DMS114 treated with DMSO at 0.1 percent for 48 hours (cell line): ENCODE measurements around the gene SHROOM4.

Experiments
- DNase-seq: peaks from one replicate; lab custom pipeline; 2025; ENCODE audit not compliant: unreplicated experiment; lab: John Stamatoyannopoulos, UW

Gene SHROOM4, protein sequence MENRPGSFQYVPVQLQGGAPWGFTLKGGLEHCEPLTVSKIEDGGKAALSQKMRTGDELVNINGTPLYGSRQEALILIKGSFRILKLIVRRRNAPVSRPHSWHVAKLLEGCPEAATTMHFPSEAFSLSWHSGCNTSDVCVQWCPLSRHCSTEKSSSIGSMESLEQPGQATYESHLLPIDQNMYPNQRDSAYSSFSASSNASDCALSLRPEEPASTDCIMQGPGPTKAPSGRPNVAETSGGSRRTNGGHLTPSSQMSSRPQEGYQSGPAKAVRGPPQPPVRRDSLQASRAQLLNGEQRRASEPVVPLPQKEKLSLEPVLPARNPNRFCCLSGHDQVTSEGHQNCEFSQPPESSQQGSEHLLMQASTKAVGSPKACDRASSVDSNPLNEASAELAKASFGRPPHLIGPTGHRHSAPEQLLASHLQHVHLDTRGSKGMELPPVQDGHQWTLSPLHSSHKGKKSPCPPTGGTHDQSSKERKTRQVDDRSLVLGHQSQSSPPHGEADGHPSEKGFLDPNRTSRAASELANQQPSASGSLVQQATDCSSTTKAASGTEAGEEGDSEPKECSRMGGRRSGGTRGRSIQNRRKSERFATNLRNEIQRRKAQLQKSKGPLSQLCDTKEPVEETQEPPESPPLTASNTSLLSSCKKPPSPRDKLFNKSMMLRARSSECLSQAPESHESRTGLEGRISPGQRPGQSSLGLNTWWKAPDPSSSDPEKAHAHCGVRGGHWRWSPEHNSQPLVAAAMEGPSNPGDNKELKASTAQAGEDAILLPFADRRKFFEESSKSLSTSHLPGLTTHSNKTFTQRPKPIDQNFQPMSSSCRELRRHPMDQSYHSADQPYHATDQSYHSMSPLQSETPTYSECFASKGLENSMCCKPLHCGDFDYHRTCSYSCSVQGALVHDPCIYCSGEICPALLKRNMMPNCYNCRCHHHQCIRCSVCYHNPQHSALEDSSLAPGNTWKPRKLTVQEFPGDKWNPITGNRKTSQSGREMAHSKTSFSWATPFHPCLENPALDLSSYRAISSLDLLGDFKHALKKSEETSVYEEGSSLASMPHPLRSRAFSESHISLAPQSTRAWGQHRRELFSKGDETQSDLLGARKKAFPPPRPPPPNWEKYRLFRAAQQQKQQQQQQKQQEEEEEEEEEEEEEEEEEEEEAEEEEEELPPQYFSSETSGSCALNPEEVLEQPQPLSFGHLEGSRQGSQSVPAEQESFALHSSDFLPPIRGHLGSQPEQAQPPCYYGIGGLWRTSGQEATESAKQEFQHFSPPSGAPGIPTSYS (N-terminal part only)

DNA sequence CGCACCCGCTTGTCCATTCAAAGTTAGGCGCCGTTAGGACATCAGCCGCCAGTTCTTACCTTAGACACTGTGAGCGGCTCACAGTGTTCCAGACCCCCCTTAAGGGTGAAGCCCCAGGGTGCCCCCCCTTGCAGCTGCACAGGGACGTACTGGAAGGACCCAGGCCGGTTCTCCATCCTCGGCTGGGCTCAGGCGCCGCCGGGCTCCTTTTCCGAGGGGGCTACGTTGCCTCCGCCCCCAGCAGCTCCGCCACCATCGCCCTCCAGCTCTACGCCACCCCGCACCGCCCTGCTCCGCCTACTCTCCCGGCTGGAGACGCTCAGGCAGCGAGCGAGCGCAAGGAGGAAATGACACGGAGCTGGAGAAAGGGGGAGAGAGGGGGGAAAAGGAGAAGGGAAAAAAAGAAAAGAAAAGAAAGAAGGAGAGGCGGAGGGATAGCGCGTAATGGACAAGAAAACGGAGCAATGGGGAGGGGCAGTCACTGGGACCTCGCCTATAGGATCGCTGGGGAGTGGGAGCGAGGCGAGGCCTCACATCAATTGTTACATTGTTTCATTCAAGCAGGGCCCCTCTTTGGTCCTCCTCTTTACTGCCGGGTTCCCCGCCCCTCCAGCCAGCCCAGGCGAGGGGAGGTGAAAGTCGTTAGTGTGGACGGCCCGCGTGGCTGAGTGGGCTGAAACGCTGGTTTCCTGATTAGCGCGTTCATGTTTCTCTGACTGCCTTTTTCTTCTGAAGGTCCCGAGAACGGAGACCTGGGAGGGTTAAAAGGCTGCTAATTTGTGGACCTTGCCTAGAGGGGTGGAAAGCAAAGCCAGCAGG is at the start of gene SHROOM4:
SHROOM4 (minus strand) TSS at position 352 of the 819 bp plus-strand sequence; CDS start at position 176, 176 bp downstream.
- DNase-seq, result peak; percentile 13

DNA sequence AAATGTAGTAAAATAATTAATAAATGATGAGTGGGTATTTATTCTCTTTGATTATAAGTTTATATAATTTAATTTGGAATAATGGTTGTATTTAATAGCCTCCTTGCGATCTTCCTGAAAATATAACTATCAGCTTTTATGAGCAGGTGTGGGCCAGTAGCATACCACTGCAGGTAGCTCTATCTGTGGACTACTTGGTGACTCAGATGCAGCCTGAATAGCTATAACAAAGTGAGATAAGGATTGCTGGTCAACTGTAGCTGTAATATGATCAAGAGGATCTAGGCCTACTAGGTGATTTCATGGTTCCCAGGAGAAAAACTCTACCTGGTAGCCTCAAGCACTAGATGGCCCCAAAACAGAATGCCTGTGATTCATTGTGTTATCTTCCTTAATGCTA is 49.5 kb upstream of the SHROOM4 start:
- no peak for DNase-seq

DNA sequence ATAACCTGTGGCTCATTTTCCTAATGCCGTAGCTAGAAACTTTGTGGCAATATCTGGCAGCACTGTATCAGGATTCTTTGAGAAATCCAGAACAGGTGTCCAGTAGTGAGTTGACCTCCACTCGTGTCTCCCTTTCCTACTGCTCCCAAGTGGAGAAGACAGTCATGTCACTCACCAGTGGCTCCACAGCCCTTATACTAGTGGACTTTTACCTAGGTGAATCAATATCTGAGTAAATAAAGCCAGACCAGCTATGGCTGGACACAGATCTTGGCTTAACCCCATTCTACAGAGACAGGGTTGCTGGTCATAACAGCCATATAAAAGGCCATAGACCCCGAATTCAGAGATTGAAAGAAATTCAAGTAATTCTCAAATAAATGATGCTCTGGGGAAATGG is 46.5 kb upstream of the SHROOM4 start:
- DNase-seq, result no peak

DNA sequence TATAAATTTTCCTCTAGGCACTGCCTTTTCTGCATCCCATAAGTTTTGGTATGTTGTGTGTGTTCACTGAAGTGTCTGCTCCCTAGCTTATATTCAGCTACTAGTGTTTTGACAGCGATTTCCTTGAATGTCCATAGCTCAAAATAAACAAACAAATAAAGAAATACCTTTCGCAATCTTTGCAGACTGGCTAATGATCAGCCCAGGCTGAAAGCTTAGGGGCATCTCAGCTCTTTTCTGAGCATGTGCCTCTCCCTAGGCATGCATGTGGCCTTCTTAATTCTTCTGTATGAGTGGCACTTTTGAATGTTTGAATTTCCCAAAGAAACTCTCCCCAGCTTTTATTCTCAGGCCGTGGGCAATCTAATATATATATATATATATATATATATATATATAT is 44.6 kb upstream of the SHROOM4 start:
- DNase-seq, result no peak

DNA sequence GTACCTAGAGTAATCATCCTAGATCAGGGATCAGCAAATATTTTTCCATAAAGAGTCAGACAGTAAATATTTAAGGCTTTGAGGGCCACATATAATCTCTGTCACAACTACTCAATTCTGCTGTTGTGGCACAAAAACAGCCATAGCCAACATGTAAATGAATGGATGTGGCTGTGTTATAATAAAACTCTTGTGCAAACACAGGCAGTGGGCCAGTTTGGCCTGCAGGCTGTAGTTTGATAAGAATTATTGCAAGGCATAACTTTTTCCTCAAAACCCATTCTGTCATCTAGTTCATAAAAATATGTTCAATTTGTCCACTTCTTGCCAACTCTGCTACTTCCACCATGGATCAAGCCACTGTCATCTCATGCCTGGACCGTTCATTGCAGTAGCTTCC is 39.4 kb upstream of the SHROOM4 start:
- no peak for DNase-seq

DNA sequence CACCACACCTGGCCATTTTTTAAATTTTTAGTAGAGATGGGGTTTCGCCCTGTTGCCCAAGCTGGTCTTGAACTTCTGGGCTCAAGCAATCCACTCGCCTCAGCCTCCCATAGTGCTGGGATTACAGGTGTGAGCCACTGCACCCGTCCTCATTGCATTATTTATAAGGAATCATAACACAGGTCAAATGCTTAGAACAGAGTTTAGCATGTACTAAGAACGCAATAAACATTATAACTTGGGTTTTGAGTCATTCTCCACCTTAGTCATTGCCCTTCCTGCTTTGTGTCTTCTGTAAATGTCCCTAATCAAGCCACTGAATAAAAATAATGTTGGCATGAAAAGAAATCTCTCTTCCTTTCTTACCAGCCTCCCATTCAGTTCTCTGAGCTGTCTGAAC is 38.5 kb upstream of the SHROOM4 start:
- no peak for DNase-seq

DNA sequence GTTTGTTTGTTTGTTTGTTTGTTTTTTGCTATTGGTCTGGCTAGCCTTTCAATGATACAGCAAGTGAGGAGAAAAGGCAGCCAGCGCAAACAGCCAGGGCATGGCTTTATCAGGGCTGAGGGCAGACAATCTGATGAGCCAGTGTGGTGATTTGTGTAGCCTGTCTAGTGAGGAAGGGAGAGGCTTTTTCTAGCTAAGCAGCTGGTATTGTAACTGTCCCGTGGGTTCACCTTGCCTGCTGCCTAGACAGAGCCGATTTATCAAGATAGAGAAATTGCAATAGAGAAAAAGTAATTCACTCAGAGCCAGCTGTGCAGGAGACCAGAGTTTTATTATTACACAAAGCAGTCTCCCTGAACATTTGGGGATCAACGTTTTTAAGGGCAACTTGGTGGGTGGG is 28.2 kb upstream of the SHROOM4 start:
- no peak for DNase-seq

DNA sequence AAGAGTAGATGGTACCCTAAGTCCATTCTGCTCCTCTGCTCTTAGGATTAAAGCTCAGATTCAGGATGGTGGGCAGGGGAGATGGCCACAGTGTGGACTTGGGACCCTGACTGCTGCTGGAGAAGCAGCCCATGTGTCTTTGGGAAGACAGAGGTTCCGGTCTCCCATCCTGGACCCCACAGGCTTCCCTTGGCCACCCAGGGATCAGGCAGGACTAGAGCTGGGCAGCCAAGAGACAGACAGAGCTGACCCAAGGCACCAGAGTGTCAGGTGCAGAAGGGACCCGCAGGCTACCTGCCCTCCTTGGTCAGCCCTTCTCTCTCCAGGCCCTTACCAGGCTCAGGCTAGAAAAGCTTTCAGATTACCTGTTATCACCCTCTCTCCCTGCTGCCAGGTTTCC is 25.7 kb upstream of the SHROOM4 start:
- no peak for DNase-seq

DNA sequence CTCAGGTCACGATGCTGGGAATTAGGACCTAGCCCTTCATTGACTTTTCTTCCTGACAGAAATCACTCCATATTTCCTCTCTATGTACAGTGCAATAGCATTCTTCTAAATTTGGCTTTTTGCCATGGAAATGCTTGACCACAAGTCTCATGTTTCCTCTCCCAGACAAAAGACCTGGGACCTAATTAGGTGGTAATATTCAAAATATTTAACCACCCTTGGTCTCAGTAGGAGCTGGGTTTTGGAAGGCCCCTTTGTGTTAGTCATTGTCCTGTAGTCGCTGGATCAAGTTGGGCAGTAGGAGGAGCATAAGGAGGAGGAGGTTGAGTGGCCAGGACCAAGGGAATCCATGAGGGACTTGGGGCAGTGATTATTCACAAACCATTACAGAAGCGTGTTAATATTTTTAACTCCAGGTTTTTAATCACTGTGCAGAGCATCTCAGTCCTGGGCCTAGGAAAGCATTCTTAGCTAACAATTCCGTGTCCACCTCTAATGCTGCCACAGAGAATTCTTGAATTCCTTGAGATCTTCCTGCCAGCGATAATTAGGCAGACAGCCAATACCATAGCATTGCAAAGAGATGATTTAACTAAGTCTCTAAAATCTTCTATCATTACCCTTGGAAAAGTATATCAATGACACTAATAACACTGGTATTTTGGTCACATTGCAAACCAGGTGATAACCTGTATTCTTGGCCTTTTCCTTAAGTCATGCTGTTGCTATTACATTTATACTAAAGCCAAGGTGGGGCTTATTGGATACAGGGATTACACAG is 25.0 kb upstream of the SHROOM4 start:
- DNase-seq, result no peak

DNA sequence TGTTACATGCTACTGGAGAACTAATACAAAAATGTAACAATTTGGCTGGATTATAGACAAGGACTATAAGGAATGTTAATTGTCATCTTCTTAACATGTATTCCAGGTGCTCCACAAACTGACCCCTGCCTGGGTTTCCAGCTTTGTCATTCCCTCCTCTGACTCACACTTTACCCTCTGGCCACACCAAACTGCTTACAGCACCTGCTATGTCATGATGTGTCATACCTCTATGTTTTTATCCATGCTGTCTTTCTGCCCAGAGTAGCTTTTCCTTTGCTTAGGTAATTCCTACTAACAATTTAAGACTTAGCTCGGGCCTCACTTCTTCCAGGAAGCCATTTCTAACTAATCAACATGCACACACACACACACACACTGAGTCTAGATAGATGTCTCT is 14.0 kb upstream of the SHROOM4 start:
- no peak for DNase-seq

DNA sequence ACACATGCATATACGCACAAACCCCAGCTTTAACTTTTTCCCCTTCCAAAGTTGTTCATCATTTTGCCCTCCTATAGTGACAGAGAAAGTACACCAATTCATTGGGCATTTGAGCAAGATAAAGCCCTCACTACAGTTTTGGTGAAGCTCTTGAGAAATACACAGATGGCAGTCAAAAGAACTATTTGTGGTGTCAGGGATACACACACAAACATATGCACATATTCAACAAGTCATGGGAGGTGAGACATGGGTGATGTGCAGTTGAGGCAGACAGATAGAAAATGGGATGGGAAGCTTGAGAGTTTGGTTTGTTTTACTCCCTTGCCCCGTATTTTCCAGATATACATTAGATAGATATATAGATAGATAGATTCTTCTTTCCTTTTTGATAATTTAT is 11.8 kb upstream of the SHROOM4 start:
- no peak for DNase-seq

DNA sequence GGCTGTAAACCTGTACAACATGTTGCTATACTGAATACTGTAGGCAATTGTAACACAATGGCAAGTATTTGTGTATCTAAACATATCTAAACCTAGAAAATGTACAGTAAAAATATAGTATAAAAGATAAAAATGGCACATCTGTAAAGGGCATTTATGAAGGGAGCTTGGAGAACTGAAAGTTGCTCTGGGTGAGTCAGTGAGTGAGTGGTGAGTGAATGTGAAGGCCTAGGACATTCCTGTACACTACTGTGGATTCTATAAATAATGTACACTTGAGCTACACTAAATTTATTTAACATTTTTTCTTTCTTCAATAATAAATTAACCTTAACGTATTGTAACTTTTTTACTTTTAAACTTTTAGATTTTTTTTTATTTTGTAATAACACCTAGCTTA is 5.0 kb upstream of the SHROOM4 start:
- DNase-seq, result no peak

DNA sequence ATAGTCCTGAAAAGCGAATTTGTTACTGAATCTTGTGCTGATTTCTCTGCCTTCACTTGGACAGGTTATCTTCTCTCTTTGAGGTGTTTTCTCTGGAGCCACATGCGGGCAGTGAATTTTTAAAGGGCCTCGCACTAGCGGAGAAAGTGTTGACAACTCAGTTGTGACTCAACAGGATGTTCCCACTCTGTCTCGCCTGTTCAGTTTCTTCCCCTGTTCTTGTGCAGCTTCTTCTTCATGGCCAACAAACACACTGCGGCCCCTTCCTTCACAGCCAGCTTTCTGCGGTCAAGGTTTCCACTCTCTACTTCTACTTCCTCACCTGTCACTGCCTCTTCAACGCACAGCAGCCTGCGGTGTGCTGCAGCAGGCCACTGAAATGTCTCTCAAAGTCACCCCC is 1.1 kb upstream of the SHROOM4 start:
- no peak for DNase-seq

DNA sequence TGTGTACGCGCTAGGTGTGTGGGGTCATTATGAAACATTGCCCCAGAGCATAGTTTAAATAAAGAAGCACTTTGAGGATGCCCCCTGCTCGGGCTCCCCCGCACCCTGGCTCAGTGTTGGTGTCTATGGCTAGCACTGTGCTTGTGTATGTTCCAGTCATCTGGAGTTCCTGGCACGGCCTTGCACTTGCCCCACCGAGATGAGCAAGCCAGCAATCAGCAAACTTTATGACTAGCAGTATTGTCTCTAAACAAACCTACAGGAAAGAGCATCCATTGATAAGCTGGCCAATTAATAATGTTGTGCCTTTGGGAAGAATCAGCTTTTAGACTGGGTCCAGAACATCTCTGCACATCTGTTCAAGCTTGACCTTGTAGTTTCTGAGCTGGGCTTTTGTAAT is 707 bp upstream of the SHROOM4 start:
- DNase-seq, result no peak

DNA sequence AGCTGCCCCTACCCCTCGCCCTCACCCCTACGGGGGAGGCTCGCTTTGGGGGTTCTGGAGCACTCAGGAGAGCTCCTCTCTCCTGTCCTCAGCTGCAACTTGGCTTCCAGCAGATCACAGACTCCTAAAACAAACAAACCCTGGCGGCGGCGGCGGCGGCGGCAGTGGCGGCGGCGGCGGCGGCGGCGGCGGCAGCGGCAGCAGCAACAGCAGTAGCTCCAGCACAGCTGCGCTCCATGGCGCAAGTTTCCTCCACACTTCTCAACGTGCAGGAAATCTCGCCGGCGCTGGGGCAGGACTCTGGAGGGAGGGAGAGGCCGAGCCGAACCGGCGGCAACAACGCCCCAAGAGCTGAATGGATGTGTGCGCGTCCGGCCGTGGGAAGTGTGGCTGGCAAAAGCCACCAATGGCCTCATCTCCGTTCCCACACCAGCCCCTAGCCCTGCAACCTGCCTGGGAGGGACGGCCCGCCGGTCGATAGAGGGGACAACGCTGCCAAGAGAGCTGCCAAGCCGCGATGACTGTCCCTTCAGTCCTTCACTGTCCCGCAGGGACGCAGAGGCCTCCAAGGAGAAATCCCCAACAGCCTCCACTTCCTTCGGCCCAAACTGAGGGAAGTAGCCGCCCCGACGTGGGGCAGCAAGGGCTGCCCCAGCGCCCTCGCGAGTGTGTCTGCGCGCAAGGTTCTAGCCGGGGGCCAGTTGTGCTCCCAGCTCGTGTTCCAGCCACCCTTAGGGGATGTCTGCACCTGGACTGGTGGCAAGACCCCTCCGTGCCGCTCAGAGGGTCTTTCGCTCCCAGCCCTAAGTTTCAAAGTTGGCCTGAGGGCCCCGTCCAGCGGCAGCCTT is 775 bp downstream of the SHROOM4 start:
- no peak for DNase-seq

DNA sequence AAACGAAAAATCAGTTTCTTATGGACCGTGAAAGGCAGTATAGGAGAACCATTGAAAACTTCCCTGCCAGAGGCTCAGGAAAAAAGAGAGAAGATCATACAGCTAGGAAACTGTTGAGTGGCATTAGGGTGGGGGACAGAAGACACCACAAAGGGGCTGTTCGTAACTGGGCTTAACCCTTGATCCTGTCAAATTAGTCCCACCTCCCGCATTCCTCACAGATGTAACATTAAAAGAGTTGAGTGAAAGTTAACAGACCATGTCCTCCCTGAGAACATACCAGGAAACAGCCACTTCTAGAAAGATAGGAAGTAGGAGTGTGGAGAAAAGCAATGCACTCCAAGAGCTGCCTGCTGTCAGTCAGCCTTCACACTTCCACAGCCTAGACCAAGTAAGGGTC is 8.7 kb downstream of the SHROOM4 start:
- no peak for DNase-seq

DNA sequence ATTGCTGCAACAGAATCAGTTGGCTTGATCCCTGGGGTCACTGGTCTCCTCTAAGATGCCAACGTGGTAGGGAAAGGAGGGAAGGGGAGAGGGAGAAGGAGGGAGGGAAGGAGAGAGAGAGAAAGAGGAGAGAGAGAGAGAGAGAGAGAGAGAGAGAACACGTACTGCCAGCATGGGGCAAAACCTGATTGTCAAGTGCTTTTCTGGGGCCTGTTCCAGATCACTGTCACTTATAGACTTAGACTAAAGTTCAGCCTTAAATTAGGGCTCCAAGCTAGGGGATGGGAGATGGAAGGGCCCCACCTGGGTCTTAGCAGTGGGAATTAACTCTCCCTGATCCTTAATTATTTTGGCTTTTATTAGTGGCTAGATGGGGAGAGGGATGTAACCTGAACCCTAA is 12.9 kb downstream of the SHROOM4 start:
- no peak for DNase-seq

DNA sequence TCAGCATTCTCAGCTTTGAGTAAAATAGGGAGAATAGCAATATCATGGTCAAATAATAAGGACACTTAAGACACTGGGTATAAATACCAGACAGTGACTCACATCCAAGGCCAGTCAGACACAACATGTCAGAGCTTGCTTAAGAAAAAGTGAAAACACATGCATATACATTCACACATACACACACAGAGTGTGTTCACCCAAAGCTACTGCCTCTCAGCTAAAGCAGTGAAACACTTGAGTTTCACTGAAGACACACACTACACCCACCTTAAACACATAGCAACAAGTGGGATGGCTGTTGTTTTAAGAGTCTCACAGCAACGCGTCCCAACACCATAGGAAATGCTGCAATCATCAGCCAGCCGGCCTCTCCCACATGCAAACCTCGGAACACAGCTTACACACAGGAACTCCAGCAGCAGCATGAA is 14.4 kb downstream of the SHROOM4 start:
- no peak for DNase-seq

DNA sequence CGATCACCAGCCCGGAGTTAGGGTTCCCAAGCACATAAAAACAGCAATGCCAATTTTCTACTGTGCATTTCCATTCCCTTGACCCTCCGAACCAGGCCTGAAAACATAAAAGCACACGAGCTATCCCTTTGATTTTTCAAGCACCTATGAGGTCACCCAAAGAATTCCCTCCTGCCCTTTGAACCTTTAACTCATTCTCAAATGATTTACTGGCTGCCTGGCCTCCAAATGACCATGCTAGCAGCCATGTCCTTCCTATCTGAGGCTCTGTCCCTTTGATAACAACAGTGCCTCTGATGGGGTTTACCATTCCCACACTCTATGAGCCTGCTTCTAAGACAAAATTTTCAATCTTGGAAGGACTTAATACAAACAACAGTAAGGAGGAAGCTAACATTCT is 15.2 kb downstream of the SHROOM4 start:
- DNase-seq, result no peak
